BE2C (cell line): ENCODE results near the gene SPEM1.

Experiments used
- DNase-seq: peaks from one replicate; pipeline ENCODE4 v3.0.0-alpha.2; 2020
- H3K27me3 ChIP-seq: fragments of 250-450 bp; sonication (Bioruptor Pico); 2 replicates; pipeline ENCODE4 v1.5.1; 2020; ENCODE audit warnings: mild to moderate bottlenecking
- H3K36me3 ChIP-seq: fragments of 250-450 bp; sonication (Bioruptor Pico); 2 replicates; pipeline ENCODE4 v1.5.1; 2020; ENCODE audit warnings: mild to moderate bottlenecking
- H3K4me1 ChIP-seq: fragments of 250-450 bp; sonication (Bioruptor Pico); 2 replicates; pipeline ENCODE4 v1.5.1; 2020
- H3K4me3 ChIP-seq: 2 replicates; pipeline ENCODE4 v1.5.1; 2011; ENCODE audit warnings: low read depth, low read length
- H3K9me3 ChIP-seq: fragments of 250-450 bp; sonication (Bioruptor Pico); 2 replicates; pipeline ENCODE4 v1.5.1; 2020
- TF ChIP-seq, protein P1 (sequence below): IDR thresholded peaks from 2 replicates; pipeline ENCODE4 v1.5.1; 2012; ENCODE audit warnings: mild to moderate bottlenecking, low read depth, low read length

The SPEM1 gene

DNA sequence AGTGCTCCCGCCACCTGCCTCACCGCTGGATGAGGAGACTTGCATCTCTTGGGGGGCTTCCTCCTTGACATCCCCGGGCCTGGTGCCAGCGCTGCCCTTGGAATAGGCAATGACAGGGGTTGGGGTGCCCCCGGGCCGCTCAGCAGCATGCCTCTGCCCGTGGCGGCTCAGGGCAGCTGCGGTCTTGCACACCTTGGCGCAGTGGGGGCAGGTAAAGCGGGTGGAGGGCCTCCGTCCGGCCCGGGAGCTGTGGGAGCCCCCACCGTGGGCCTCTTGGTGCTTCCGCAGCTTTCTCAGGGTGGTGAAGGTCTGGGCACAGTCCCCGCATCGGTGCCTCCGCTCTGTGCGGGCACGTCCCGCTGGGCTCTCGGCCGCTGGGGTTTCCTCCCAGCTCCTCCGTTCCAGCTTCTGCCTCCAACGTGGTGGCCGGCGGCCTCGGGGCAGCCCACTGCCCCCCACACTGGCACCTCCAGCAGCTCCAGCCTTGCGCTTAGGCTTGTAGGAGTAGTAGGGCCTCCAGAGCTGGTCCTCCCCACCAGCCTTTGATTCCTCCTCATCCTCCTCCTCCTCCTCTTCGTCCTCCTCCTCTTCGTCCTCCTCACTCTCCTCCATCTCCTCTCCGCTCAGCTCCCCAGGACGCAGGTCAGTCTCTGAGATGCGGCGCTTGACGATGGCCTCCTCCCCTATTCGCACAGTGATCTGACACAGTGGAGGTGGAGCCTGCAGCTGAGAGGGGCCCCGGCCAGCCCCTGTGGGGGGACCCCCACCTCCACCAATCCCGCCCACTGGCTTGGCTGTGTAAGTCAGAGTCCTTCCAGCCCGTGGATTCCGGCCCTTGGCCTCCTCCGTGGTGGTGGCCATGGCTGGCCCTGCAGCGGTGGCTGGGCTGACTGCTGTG lies 42.6 kb downstream of the SPEM1 start:
- no peaks in the 10 kb centered on the region for H3K36me3 ChIP-seq
- no peak overlapping the region for H3K4me3 ChIP-seq
- H3K27me3 ChIP-seq = no peaks in the 10 kb centered on the region
- no peaks in the 10 kb centered on the region for H3K4me1 ChIP-seq
- no peaks in the 10 kb centered on the region for H3K9me3 ChIP-seq
- TF ChIP-seq, protein P1, sequence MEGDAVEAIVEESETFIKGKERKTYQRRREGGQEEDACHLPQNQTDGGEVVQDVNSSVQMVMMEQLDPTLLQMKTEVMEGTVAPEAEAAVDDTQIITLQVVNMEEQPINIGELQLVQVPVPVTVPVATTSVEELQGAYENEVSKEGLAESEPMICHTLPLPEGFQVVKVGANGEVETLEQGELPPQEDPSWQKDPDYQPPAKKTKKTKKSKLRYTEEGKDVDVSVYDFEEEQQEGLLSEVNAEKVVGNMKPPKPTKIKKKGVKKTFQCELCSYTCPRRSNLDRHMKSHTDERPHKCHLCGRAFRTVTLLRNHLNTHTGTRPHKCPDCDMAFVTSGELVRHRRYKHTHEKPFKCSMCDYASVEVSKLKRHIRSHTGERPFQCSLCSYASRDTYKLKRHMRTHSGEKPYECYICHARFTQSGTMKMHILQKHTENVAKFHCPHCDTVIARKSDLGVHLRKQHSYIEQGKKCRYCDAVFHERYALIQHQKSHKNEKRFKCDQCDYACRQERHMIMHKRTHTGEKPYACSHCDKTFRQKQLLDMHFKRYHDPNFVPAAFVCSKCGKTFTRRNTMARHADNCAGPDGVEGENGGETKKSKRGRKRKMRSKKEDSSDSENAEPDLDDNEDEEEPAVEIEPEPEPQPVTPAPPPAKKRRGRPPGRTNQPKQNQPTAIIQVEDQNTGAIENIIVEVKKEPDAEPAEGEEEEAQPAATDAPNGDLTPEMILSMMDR = no peak
- no peak for DNase-seq

DNA sequence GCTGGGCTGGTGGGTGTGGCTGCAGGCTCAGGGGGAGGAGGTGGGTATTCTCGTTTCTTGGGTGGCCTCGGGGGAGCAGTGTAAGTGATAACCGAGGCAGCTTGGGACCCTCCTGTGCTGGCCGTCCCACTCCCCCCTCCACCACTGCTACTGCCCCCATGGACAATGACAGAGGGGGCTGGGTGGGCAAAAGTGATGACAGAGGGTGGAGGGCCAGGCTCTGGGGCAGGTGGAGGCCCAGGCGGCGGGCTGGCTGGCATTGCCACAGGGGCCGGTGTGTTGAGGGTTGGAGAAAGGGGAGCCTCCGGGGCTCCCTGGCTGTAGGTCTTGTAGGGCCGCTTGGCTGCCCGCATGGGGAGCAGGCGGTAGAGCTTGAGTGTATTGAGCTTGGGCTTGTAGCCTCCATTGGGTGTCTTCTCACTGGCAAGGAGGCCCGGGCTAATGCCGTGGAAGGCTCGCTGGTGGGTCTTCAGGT lies 43.3 kb downstream of the SPEM1 start:
- Histone ChIP-seq H3K4me3 (no peak overlapping the region), H3K27me3 (no peaks in the 10 kb centered on the region), H3K36me3 (no peaks in the 10 kb centered on the region), H3K4me1 (no peaks in the 10 kb centered on the region), H3K9me3 (no peaks in the 10 kb centered on the region)
- TF ChIP-seq, protein P1 = no peak
- no peak for DNase-seq

DNA sequence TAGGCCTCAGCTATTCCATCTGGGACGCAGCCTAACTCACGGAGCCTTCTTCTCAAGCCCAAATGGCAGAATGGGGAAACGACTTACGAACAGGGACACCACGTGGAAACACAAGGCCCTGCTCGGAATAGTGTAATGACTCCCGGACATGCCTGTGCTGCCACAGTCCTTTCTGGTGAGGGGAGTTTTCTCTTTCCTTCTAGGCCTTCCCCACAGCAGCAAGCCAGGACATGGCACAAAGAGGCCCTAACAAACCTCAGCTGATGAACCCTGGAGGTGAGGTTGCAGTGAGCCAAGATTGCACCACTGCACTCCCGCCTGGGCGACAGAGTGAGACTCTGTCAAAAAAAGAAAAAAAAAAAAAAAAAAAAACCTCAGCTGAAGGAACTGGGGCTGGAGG lies 44.0 kb downstream of the SPEM1 start:
- no peaks in the 10 kb centered on the region for H3K4me1 ChIP-seq
- H3K4me3 ChIP-seq = no peak overlapping the region
- TF ChIP-seq, protein P1 = no peak
- no peak for DNase-seq
- H3K27me3 ChIP-seq = no peaks in the 10 kb centered on the region
- H3K36me3 ChIP-seq = no peaks in the 10 kb centered on the region
- no peaks in the 10 kb centered on the region for H3K9me3 ChIP-seq

DNA sequence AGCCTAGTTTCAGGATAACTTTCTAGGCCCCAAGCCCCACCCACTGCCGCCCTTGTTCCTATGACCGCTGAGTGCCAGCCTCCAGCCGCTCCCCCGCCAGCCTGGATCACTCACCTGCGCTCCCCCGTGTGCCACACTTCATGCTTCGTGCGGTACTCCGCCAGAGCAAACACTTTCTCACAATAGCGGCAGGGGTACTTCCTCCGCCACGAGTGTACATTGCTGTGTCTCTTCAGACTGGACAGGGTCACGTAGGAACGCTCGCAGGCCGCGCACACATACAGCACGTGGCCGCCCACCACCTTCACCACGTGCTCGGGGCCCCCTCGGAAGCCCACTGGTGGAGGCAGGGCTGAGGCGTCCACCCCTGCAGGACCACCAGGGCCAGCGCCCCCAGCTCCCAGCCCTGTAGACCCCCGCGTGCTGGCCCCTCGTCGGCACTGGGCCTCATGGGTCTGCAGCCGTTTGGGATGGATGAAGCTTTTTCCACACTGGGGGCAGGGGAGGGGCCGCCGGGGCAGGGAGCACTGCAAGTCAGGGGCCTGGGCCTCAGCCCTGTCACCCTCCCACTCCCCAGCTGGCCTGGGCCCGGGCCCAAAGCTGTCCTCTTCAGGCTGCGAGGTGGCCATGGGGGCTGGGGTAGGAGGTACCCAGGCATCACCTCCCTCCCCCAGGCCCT lies 45.6 kb downstream of the SPEM1 start:
- TF ChIP-seq, protein P1 = no peak
- Histone ChIP-seq H3K27me3 (no peaks in the 10 kb centered on the region), H3K4me3 (no peak overlapping the region), H3K36me3 (no peaks in the 10 kb centered on the region), H3K9me3 (no peaks in the 10 kb centered on the region), H3K4me1 (no peaks in the 10 kb centered on the region)
- no peak for DNase-seq

DNA sequence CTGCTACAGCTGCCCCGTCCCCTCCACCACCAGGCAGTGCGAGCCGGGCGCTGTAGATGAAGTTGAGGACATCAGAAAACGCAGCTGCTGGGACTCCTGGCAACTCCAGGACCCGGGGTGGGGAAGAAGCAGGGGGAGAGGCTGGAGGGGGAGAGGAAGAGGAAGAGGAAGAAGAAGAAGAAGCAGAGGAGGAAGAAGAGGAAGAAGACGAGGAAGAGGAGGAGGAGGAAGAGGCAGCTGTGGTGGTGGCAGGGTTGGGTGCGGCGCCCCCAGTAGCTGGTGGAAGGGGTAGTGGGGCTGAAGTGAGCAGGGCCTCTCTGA lies 46.2 kb downstream of the SPEM1 start:
- Histone ChIP-seq H3K27me3 (no peaks in the 10 kb centered on the region), H3K9me3 (no peaks in the 10 kb centered on the region), H3K36me3 (no peaks in the 10 kb centered on the region), H3K4me3 (no peak overlapping the region), H3K4me1 (no peaks in the 10 kb centered on the region)
- no peak for DNase-seq
- TF ChIP-seq, protein P1 = no peak

DNA sequence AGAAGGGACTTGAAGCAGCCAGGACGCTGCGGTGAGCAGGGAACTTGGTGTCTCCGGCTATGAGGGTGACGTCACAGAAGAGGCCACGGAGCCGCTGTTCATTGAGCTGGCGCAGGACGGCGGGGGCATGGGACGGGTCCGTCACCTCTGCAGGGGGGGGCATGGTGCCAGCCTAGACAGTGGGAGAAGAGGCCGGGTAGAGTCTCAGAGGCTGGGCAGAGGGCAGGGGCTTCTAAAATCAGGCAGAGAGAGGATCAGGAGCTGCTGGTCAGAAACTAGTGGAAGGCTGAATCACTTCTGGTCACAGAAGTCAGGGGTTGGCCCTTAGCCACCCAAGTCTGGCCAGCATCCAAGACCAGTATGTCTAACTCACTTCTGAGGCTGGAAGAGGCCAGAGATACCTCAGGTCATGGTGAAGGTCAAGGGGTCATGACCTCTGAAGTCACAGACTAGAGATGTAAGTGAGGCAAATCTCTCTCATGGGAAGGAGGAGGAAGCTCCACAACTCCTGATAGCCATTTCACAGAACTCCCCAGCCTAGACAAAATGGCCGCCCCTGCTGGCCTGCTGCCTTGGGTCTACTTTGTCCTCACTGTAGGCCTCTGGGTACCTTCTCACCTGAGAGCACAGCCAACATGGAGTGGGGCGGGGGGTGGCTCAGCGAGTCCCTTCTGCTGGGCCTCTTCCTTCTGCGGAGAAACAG lies 46.7 kb downstream of the SPEM1 start:
- H3K4me3 ChIP-seq = no peak overlapping the region
- no peaks in the 10 kb centered on the region for H3K9me3 ChIP-seq
- no peaks in the 10 kb centered on the region for H3K4me1 ChIP-seq
- TF ChIP-seq, protein P1 = no peak
- no peaks in the 10 kb centered on the region for H3K36me3 ChIP-seq
- DNase-seq = no peak
- no peaks in the 10 kb centered on the region for H3K27me3 ChIP-seq
